GM23338 (cell line): ENCODE measurements around the gene RPA3.

Experiments
- CREB1 ChIP-seq: fragments of 250-450 bp; sonication (Bioruptor Pico); IDR thresholded peaks from 2 replicates; pipeline ENCODE4 v1.5.0; 2020; ENCODE audit warnings: low read depth, mild to moderate bottlenecking, moderate library complexity
- EZH2 ChIP-seq: fragments of 200-600 bp; sonication (generic); IDR thresholded peaks from one replicate; pipeline ENCODE4 v1.8.0; 2017; ENCODE audit warnings: antibody characterized with exemption, mild to moderate bottlenecking, low read depth; ENCODE audit not compliant: unreplicated experiment
- EZH2phosphoT487 ChIP-seq: fragments of 200-600 bp; sonication (generic); IDR thresholded peaks from one replicate; pipeline ENCODE4 v1.8.1; 2018; ENCODE audit warnings: antibody characterized with exemption; ENCODE audit not compliant: unreplicated experiment
- JUNB ChIP-seq: IDR thresholded peaks from one replicate; pipeline ENCODE4 v1.6.1; 2016; ENCODE audit warnings: antibody characterized with exemption; ENCODE audit not compliant: unreplicated experiment
- NANOG ChIP-seq: IDR thresholded peaks from 2 replicates; pipeline ENCODE4 v1.6.1; 2016; ENCODE audit warnings: antibody characterized with exemption, borderline replicate concordance
- POLR2AphosphoS5 ChIP-seq: IDR thresholded peaks from 2 replicates; pipeline ENCODE4 v1.6.1; 2016; ENCODE audit warnings: antibody characterized with exemption, low read depth
- TF ChIP-seq, protein P1 (sequence below), 2 experiments: fragments of 200-600 bp in 1 of 2; sonication (generic) in 1 of 2; conservative IDR thresholded peaks; 2 replicates each; pipeline versions ENCODE4 v1.5.1 to v1.6.1; 2016 to 2017; ENCODE audit warnings: antibody characterized with exemption in 2 of 2, low read depth in 2 of 2, mild to moderate bottlenecking in 2 of 2, moderate library complexity in 1 of 2
- TF ChIP-seq, protein P2 (sequence below): IDR thresholded peaks from one replicate; pipeline ENCODE4 v1.6.1; 2018; ENCODE audit warnings: antibody characterized with exemption; ENCODE audit not compliant: unreplicated experiment
- TF ChIP-seq, protein P3 (sequence below): IDR thresholded peaks from 2 replicates; pipeline ENCODE4 v1.6.1; 2016; ENCODE audit warnings: antibody characterized with exemption
- TF ChIP-seq, protein P4 (sequence below): fragments of 250-450 bp; sonication (Bioruptor Pico); IDR thresholded peaks from 2 replicates; pipeline ENCODE4 v1.5.0; 2020; ENCODE audit warnings: mild to moderate bottlenecking, moderate library complexity

DNA sequence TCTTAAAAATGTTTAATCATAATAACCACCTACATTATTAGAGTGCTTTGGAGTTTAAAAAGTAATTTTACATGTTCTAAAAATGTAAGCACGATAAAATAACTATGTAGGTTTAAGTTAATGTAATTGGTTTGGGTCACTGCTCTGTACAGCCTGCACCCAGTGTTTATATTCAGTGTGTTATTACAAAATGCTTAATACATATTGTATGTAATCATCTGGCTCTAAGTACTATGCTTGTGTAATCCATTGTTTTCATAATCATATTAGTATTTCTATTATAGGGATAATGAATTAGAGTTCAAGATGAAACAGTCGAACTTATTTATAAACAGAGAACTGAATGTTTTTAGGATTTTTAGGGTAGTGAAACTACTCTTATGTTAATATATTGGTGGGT, 13.1 kb downstream of the RPA3 start:
- TF ChIP-seq, protein P1, sequence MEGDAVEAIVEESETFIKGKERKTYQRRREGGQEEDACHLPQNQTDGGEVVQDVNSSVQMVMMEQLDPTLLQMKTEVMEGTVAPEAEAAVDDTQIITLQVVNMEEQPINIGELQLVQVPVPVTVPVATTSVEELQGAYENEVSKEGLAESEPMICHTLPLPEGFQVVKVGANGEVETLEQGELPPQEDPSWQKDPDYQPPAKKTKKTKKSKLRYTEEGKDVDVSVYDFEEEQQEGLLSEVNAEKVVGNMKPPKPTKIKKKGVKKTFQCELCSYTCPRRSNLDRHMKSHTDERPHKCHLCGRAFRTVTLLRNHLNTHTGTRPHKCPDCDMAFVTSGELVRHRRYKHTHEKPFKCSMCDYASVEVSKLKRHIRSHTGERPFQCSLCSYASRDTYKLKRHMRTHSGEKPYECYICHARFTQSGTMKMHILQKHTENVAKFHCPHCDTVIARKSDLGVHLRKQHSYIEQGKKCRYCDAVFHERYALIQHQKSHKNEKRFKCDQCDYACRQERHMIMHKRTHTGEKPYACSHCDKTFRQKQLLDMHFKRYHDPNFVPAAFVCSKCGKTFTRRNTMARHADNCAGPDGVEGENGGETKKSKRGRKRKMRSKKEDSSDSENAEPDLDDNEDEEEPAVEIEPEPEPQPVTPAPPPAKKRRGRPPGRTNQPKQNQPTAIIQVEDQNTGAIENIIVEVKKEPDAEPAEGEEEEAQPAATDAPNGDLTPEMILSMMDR (conservative IDR thresholded peaks at IDR 0.05; ENCODE audit: low read depth in 2 of 2): no peak
- TF ChIP-seq EZH2: no peak
- TF ChIP-seq, protein P2, sequence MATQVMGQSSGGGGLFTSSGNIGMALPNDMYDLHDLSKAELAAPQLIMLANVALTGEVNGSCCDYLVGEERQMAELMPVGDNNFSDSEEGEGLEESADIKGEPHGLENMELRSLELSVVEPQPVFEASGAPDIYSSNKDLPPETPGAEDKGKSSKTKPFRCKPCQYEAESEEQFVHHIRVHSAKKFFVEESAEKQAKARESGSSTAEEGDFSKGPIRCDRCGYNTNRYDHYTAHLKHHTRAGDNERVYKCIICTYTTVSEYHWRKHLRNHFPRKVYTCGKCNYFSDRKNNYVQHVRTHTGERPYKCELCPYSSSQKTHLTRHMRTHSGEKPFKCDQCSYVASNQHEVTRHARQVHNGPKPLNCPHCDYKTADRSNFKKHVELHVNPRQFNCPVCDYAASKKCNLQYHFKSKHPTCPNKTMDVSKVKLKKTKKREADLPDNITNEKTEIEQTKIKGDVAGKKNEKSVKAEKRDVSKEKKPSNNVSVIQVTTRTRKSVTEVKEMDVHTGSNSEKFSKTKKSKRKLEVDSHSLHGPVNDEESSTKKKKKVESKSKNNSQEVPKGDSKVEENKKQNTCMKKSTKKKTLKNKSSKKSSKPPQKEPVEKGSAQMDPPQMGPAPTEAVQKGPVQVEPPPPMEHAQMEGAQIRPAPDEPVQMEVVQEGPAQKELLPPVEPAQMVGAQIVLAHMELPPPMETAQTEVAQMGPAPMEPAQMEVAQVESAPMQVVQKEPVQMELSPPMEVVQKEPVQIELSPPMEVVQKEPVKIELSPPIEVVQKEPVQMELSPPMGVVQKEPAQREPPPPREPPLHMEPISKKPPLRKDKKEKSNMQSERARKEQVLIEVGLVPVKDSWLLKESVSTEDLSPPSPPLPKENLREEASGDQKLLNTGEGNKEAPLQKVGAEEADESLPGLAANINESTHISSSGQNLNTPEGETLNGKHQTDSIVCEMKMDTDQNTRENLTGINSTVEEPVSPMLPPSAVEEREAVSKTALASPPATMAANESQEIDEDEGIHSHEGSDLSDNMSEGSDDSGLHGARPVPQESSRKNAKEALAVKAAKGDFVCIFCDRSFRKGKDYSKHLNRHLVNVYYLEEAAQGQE: no peak
- TF ChIP-seq, protein P3, sequence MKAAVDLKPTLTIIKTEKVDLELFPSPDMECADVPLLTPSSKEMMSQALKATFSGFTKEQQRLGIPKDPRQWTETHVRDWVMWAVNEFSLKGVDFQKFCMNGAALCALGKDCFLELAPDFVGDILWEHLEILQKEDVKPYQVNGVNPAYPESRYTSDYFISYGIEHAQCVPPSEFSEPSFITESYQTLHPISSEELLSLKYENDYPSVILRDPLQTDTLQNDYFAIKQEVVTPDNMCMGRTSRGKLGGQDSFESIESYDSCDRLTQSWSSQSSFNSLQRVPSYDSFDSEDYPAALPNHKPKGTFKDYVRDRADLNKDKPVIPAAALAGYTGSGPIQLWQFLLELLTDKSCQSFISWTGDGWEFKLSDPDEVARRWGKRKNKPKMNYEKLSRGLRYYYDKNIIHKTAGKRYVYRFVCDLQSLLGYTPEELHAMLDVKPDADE: no peak
- TF ChIP-seq POLR2AphosphoS5: no peak
- no peak for TF ChIP-seq EZH2phosphoT487
- TF ChIP-seq CREB1 (CRISPR knock-in tag): no peak
- TF ChIP-seq JUNB: no peak
- TF ChIP-seq NANOG: no peak
- TF ChIP-seq, protein P4, sequence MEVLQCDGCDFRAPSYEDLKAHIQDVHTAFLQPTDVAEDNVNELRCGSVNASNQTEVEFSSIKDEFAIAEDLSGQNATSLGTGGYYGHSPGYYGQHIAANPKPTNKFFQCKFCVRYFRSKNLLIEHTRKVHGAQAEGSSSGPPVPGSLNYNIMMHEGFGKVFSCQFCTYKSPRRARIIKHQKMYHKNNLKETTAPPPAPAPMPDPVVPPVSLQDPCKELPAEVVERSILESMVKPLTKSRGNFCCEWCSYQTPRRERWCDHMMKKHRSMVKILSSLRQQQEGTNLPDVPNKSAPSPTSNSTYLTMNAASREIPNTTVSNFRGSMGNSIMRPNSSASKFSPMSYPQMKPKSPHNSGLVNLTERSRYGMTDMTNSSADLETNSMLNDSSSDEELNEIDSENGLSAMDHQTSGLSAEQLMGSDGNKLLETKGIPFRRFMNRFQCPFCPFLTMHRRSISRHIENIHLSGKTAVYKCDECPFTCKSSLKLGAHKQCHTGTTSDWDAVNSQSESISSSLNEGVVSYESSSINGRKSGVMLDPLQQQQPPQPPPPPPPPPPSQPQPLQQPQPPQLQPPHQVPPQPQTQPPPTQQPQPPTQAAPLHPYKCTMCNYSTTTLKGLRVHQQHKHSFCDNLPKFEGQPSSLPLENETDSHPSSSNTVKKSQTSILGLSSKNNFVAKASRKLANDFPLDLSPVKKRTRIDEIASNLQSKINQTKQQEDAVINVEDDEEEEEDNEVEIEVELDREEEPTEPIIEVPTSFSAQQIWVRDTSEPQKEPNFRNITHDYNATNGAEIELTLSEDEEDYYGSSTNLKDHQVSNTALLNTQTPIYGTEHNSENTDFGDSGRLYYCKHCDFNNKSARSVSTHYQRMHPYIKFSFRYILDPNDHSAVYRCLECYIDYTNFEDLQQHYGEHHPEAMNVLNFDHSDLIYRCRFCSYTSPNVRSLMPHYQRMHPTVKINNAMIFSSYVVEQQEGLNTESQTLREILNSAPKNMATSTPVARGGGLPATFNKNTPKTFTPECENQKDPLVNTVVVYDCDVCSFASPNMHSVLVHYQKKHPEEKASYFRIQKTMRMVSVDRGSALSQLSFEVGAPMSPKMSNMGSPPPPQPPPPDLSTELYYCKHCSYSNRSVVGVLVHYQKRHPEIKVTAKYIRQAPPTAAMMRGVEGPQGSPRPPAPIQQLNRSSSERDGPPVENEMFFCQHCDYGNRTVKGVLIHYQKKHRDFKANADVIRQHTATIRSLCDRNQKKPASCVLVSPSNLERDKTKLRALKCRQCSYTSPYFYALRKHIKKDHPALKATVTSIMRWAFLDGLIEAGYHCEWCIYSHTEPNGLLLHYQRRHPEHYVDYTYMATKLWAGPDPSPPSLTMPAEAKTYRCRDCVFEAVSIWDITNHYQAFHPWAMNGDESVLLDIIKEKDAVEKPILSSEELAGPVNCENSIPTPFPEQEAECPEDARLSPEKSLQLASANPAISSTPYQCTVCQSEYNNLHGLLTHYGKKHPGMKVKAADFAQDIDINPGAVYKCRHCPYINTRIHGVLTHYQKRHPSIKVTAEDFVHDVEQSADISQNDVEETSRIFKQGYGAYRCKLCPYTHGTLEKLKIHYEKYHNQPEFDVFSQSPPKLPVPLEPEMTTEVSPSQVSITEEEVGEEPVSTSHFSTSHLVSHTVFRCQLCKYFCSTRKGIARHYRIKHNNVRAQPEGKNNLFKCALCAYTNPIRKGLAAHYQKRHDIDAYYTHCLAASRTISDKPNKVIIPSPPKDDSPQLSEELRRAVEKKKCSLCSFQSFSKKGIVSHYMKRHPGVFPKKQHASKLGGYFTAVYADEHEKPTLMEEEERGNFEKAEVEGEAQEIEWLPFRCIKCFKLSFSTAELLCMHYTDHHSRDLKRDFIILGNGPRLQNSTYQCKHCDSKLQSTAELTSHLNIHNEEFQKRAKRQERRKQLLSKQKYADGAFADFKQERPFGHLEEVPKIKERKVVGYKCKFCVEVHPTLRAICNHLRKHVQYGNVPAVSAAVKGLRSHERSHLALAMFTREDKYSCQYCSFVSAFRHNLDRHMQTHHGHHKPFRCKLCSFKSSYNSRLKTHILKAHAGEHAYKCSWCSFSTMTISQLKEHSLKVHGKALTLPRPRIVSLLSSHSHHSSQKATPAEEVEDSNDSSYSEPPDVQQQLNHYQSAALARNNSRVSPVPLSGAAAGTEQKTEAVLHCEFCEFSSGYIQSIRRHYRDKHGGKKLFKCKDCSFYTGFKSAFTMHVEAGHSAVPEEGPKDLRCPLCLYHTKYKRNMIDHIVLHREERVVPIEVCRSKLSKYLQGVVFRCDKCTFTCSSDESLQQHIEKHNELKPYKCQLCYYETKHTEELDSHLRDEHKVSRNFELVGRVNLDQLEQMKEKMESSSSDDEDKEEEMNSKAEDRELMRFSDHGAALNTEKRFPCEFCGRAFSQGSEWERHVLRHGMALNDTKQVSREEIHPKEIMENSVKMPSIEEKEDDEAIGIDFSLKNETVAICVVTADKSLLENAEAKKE (CRISPR knock-in tag): no peak
